ENCODE results near the gene ZFP36.

ZFP36 gene

GRCh38 chr19:39403331-39404312 lies 3.0 kb upstream of the ZFP36 start:
- H3K27ac ChIP-seq, result peak overlapping the region; percentile 100
- peak; percentile 76 for DNase-seq (ENCODE audit: low read depth, low spot score)

- DNase-seq (ENCODE audit: low read depth, low spot score), result no peak
- peak overlapping the region; percentile 100 for H3K27ac ChIP-seq
These were observed 1.2 kb upstream of the ZFP36 start for GRCh38 chr19:39405261-39405957.

DNA sequence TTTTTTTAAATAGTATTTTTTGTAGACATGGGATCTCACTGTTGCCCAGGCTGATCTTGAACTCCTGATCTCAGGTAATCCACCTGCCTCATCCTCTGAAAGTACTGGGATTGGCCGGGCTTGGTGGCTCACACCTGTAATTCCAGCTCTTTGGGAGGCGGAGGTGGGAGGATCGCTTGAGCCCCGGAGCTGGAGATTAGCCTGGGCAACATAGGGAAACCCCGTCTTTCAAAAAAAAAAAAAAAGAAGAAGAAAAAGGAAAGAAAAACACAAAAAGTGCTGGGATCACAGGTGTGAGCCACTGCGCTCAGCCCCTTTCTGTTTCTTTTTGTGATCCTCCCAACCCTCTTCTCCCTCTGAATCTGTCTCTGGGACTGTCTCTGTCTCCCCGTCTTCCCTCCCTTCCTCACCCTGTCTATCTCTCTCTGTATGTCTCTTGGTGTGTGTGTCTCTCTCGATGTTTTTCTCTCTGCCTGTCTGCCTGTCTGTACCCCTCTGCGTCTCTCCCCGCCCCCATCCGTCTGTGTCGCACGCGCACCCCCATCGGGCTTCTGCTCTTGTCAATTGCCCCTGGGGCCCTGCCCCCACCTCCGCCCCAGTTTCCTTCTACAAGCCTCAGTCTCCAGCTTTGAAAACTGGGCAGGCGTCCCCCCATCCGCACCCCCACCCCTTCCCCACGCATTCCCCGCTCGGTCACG lies 540 bp upstream of the ZFP36 start:
- peak overlapping the region; percentile 100 for H3K27ac ChIP-seq
- no peak for DNase-seq (ENCODE audit: low read depth, low spot score)

DNA sequence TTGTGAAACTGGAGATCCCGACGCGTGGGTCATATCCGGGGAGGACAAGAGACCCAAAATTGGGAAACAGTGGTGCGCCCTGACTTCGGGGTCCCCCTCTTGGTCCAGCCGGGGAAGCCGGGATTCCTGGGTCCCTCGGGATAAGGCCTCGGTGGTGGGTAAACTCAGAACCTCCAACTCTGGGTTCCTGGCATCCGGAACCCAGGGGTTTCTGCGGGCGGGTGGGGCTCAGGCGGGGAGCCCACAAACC lies 688 bp downstream of the ZFP36 start:
- peak overlapping the region; percentile 100 for H3K27ac ChIP-seq
- DNase-seq (ENCODE audit: low read depth, low spot score), result no peak

- no peak for DNase-seq (ENCODE audit: low read depth, low spot score)
- peak overlapping the region; percentile 100 for H3K27ac ChIP-seq
These were observed 1.2 kb downstream of the ZFP36 start for GRCh38 chr19:39407660-39408391.

DNA sequence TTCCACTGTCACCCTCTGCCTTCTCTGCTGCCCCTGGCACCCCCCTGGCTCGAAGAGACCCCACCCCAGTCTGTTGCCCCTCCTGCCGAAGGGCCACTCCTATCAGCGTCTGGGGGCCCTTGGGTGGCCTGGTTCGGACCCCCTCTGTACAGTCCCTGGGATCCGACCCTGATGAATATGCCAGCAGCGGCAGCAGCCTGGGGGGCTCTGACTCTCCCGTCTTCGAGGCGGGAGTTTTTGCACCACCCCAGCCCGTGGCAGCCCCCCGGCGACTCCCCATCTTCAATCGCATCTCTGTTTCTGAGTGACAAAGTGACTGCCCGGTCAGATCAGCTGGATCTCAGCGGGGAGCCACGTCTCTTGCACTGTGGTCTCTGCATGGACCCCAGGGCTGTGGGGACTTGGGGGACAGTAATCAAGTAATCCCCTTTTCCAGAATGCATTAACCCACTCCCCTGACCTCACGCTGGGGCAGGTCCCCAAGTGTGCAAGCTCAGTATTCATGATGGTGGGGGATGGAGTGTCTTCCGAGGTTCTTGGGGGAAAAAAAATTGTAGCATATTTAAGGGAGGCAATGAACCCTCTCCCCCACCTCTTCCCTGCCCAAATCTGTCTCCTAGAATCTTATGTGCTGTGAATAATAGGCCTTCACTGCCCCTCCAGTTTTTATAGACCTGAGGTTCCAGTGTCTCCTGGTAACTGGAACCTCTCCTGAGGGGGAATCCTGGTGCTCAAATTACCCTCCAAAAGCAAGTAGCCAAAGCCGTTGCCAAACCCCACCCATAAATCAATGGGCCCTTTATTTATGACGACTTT lies 2.0 kb downstream of the ZFP36 start:
- peak overlapping the region; percentile 100 for H3K27ac ChIP-seq
- no peak for DNase-seq (ENCODE audit: low read depth, low spot score)

GRCh38 chr19:39409208-39410016 lies 2.8 kb downstream of the ZFP36 start:
- H3K27ac ChIP-seq, result peak overlapping the region; percentile 100
- peak; percentile 88 for DNase-seq (ENCODE audit: low read depth, low spot score)

GRCh38 chr19:39410017-39410830 lies 3.6 kb downstream of the ZFP36 start:
- H3K27ac ChIP-seq, result peak overlapping the region; percentile 100
- no peak for DNase-seq (ENCODE audit: low read depth, low spot score)

DNA sequence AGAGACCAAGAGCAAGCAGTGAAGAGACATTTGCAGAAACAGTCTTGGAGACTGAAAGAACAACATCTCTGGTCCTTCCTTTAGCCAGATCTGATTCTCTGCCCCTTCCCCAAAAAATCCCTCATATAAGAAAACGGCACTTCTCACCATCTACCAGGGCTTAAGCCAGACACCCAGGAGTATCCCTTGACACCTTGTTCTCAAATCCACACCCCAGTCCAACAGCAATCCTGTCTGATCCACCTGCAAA lies 4.1 kb downstream of the ZFP36 start:
- DNase-seq (ENCODE audit: low read depth, low spot score), result no peak
- H3K27ac ChIP-seq, result peak overlapping the region; percentile 100

- DNase-seq (ENCODE audit: low read depth, low spot score), result no peak
- peak overlapping the region; percentile 100 for H3K27ac ChIP-seq
These were observed 4.6 kb downstream of the ZFP36 start for GRCh38 chr19:39411081-39411831.

GRCh38 chr19:39411832-39412099 lies 5.1 kb downstream of the ZFP36 start:
- peak overlapping the region; percentile 100 for H3K27ac ChIP-seq
- no peak for DNase-seq (ENCODE audit: low read depth, low spot score)

DNA sequence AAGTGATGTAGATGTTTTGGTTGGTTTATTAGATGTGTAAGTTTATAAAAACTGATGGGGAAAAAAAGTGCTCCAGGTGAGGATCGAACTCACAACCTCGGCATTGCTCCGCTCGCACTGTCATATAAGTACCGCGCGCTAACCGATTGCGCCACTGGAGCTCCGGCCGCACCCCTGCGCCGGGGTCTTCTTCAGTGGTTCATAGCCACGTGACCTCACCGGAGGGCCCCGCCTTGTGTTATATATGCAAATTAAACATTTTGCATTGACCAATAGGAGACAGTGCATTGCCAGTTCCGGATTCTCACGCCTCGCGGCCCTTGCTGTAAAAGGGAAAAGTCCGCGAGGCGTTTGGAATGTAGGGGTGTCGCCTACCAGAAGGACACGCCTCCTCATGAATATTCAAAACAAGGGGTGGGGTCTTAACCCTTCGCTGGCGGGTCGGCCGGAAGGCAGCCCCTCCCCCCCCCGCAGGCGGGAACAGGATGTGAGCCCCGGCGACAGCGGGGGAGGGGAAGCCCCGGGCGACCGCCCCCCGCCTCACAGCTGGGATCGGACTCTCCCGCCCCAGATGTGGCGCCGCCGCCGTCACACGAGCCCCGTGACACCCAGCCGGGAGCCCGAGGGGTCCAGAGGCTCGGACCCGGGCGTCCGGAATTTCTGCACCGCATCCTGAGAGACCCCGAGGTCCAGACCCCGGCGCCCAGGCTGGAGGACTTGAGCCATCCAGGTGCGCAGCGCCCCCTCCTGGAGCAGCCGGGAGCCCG lies 5.6 kb downstream of the ZFP36 start, which contains the start of gene PLEKHG2:
PLEKHG2 (plus strand) TSS at position 570 of the 767 bp plus-strand sequence. CDS start 1,418 bp downstream, outside the sequence.
- peak within 1 kb of the TSS; percentile 100 for H3K27ac ChIP-seq
- DNase-seq (ENCODE audit: low read depth, low spot score), result peak; percentile 97

DNA sequence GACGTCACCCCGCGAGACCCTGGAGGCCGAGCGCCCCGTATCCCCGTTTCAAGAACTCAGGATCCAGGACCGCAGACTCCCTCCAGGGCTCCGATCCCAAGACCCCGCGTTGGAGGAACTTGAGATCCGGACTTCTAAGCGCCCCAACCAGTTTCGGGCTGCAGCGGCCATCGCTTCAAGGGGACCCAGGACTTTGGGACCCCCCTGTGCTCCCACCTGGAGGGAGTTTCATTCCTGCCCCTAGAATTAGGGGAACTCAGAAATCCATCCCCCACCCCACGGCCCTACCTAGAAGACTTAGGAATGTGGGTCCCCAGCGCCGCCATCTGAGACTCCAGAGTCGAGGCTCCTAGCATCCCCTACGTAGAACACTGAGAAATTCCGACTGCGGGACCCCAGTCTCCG lies 6.2 kb downstream of the ZFP36 start:
- no peak for DNase-seq (ENCODE audit: low read depth, low spot score)
- H3K27ac ChIP-seq, result peak overlapping the region; percentile 100

DNA sequence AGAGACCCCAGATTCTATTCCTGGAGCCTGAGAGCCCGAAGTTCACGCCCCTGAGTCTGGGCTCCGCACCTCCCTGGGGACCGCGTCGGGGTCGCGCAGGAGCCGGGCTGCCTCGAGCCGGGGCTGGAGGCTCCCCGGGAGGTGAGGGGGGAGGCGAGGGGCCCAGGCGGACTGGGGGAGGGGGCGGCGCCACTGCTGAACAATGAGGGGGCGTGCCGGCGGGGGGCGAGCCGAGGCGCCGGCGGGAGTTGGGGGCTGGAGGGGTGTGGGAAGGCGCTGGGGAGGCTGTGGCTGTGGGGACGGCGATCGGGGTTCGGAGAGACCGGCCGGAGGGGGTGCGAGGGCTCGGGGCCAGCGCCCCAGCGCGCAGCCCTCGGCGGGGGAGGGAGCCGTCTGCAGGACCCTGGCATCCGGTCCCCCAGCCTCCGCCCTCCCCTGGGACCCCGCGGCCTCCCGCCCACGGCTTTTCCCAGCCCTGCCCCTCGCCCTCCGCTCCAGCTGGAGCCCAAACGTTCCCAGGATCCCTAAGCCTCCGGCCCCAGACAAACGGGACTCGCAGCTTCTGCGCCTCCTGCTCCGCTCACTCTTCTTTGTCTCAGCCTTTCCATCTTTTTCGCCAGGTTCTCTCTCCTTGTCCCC lies 6.7 kb downstream of the ZFP36 start:
- DNase-seq (ENCODE audit: low read depth, low spot score), result no peak
- peak overlapping the region; percentile 100 for H3K27ac ChIP-seq

GRCh38 chr19:39413911-39414608 lies 7.4 kb downstream of the ZFP36 start:
- DNase-seq (ENCODE audit: low read depth, low spot score), result no peak
- H3K27ac ChIP-seq, result peak overlapping the region; percentile 100
